Esophagus mucosa (tissue), 1 donor: Measurements from ENCODE around the gene SMKR1. TPM values are rescaled to one million over a fixed set of nuclear protein-coding genes. Genes with fewer than 3 reads are reported as not detected.
A peak's percentile ranks its signal among the peaks of the same experiment; 100 is the strongest.
"Not testable (repeated sequence)": the region's sequence is repeated elsewhere in the genome, so short reads cannot be mapped to it uniquely, and the experiment has no call there.

Source experiments
- ATAC-seq: fragments of 200-7000 bp; cut with Tn5 transposase; one replicate; pipeline ENCODE4 v1.9.1; 2020
- total RNA-seq: library from RNA; stranded (reverse); gene quantifications from one replicate; pipeline ENCODE4 v1.2.4, GENCODE V29; 2023
- donor health status: DM: yes; HTN: yes; CAD: no.

The SMKR1 gene
- total RNA-seq = not detected

DNA sequence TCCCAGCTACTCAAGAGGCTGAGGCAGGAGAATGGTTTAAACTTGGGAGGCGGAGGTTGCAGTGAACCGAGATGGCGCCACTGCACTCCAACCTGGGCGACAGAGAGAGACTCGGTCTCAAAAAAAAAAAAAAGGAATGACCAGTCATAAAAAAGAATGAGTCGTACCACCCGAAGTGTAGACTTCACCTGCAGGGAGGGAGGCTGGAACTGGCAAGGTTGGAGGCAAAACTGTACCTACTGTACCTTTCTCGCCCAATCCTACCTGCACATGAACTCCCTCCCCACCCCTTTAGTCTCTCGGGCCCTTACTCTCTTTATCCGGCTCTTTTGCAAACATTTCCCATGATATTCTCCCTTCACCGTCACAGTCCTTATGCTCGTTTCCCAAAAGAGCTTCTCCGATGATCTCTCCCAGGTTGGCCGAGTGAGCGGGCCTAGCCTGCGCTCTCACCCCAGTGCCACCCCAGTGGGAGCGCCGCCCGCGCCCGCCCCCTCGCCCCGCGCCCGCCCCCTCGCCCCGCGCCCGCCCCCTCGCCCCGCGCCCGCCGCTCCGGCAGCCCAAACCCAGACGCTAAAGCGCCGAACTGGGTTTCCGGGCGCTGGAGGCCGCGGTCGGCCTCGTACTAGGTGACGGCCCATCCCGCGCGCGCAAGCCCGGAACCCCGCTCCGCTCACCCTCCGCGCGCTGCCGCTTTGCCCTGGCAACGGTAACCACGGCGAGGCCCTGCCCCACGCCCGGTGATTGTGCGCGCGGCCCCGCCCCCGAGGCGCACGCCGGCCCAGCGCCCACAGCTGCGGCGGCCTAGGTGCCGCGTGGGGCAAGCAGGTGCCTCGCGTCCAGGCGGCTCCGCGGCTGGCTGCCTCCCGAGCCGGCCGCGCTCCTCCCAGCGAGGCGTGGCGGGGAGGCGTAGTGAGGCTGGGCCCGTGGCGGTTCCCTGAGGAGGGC is at the start of gene SMKR1:
TSS of gene SMKR1 (plus strand) at position 772 of the 948 bp plus-strand sequence. CDS start 294 bp downstream, outside the sequence.
- ATAC-seq = peak; percentile 98

DNA sequence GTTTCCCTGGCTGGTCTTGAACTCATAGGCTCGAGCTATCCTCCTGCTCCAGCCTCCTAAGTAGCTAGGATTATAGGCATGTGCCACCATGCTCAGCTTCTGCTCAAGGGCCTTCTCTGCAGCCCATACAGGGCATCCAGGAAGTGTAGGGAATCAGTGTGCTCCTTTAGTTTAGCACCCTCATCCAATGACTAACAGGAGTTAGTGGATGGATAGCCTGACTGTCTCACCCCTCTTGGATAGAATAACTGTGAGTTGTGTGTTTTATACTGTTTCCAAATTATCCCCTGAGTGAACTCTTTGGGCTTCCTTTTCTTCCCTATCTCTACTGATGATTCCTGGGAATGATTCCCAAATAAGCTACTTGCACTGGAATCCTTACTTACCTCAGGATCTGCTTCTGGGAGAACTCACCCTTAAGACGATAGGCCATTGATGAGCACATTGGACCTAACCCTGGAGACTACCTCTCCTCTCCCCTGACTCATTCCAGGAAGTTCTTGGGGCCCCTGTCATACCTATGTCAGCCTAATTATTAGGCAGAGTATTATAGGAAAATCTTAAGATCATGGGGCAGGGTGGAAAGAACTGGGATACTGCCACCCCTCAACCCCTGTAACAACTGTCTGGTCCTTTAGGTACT is 49.6 kb upstream of the SMKR1 start:
- ATAC-seq = peak; percentile 89

DNA sequence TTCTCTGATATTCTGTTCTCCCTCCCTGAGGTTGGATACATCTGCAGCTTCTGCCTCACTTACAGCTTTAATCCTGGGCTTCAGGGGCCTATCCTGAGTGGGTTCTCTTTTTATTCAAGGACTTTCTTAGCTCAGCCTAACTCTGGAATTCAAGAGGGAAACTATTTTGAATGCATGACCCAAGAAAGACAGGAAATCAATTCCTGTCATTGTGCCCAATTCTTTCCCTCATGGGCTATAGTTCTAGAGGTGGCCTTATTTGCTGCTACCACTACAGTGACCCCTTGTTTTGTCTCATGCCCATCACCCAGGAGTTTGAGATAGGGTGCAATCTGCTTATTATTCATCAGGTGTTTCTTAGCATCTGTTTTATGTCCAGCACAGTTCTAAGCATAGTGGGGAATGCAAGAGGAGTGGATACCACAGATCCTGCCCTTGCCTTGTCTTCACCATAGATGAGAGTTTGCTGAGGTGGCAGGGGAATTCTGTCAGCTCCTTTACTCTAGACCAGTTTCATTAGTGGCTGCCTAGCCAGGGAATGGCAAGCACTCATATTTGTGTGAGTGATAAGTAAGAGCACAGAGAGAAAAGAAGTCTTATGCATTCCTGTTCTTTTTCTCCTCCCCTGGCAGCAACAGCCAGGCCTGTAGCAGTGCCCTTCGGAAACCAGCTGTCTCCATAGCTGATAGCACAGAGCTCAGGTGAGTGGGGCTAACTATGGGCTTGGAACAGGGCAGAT is 48.7 kb upstream of the SMKR1 start:
- no peak for ATAC-seq

DNA sequence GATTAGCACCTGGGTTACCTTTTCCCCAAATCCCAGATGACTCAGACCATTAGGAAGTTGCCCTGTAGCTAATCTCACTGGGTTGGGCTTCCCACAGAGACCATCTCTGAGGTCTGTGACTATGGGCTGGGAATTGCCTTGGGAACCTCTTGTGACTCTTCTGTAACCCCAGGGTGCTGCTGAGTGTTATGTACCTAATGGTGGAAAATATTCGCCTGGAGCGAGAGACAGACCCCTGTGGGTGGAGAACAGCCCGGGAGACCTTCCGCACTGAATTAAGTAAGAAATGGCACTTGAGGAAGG is 48.1 kb upstream of the SMKR1 start:
- ATAC-seq = no peak

DNA sequence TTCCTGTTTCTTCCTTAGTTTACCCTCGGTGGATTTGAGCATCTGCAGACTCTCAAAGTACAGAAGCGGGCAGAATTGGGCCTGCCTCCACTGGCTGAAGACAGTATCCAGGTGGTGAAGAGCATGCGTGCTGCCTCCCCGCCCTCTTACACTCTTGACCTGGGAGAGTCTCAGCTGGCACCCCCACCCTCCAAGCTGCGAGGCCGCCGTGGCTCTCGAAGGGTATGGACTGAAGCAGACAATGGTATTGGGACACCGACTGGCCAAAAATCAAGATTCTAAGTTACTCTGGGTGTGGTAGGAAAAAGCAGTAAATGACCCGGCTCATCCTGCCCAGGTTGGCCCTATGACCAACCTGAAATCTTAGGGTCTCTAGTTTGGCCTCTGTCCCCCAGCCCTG is 45.9 kb upstream of the SMKR1 start:
- ATAC-seq = no peak

DNA sequence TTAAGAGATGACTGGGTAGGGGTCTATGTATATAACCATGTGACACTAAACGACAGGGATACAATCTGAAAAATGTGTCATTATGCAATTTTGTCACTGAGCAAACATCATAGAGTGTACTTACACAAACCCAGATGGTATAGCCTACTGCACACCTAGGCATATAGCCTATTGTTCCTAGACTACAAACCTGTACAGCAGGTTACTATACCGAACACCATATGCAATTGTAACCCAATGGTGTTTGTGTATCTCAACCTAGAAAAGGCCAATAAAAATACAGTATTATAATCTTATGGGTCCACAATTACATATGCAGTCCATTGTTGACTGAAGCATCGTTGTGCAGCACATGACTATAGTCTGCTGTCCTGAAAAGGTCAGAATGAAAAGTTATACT is 45.2 kb upstream of the SMKR1 start:
- peak; percentile 39 for ATAC-seq

DNA sequence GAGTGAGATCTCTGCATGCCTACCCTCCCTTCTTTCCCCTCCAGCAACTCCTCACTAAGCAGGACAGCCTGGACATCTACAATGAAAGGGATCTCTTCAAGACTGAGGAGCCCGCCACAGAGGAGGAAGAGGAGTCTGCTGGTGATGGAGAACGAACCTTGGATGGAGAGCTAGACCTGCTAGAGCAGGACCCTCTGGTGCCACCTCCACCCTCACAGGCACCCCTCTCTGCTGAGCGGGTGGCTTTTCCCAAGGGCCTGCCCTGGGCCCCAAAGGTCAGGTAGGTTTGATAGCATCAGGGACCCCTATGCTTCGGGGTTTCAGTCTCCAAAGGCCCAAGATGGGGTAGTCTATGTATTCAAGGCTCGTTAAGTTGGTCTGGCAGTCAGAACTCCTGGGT is 44.2 kb upstream of the SMKR1 start:
- ATAC-seq = no peak

DNA sequence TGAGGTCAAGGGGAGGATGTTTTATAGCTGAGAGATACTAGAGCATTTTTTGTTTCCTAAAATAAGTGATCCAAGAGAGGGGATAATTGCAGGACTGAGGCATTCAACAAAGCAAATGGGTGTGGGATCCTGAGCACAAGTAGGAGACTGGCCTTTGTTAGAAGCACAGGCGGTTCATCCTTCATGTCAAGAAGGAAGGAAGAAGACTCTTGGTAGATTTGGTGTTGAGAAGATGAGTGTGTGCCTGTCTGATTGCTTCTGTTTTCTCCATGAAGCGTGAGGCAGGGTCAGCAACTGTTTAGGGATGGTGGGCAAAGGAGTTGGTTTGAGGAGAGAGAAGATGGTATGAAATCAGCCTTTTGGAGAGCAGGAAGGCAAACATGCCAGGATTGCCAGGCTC is 40.5 kb upstream of the SMKR1 start:
- no peak for ATAC-seq

DNA sequence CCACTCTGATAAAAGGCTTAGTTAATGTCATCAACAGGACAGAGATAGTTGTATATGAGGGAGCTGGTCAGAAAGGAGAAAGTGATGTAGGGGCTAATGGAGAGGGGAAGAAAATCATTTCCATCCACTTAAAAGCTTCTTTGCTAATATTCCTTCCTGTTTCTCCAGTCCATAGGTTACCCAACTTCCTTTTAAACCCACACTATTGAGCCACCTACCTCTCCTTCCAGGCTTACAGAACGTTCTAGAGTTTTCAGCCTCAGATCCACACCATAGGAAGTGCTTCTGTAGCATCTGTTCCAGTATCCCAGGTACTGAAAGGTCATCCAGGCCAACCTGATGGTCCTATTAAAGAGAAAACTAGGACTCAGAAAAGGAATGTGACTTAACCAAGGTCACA is 39.9 kb upstream of the SMKR1 start:
- ATAC-seq = no peak

DNA sequence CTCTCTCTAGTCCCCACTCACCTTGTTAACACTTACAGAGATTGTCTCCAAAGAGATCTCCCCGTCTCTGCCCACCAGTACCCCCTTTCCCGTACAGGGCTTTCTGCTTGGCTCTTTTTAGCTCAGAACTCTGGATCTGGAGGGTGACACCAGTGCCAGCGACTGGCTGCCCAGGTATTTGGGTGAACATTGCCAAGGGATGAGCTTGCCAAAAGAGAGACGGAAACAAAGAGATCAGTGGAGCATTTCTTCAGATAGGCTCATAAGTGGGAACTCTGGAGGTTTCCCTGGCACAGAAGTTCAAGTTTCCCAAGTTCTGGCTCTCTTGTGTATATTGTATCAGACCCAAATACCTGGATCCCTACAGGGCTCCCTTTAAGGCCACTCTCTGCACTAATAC is 38.1 kb upstream of the SMKR1 start:
- no peak for ATAC-seq

DNA sequence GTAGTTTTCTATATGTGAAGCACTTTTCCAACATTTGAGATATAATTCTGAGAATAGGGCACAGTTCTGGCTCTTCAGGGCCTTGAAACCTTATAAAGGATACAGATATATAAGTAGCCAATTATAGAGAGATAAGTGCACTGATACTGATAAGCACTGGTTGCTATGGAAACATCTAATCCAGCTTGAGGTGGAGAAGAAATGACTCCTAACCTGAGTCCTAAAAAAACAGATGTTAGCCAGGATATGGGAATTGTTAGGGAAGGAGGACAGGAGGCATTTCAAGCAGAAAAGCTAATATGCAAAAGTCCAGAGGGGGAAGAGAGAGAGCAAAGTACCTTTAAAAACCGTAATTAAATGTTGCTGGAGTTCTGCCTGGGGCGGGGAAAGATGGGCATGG is 37.3 kb upstream of the SMKR1 start:
- ATAC-seq = no peak

DNA sequence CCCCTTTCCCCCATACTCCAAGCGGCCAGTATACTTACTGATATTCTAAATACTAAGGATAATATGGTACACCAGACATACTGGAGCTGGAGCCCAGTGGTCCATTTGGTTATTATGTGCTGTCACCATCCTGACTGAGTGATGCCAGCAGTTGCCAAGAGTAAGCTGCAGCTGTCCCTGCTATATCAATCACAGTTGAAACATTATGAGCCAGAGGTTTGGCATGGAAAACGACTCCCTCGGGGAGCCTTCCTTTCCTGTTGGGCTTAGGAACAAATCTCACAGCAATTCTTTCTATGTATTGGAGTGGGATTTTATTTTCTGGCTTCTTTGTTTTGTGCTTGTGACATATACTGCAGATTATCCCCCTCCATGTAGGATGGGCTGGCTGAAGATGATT is 35.5 kb upstream of the SMKR1 start:
- ATAC-seq = no peak

DNA sequence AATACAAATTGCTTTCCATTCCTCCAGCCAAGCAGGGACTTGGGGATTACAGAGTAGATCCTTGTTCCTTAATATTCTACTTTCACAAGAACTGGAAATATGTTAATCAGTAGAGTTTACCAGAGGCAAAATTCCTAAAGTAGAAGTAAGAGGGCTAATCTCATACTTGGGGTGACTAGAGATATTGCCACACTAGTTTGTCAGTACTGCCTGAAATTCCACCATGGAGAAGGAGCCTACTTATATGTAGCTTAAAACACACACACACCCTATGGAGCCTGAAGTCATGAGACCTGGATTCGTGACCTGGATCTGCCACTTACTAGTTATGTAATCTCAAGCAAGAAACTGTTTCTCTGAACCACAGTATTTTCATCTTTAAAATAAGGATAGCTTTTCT is 34.2 kb upstream of the SMKR1 start:
- ATAC-seq = peak; percentile 46

DNA sequence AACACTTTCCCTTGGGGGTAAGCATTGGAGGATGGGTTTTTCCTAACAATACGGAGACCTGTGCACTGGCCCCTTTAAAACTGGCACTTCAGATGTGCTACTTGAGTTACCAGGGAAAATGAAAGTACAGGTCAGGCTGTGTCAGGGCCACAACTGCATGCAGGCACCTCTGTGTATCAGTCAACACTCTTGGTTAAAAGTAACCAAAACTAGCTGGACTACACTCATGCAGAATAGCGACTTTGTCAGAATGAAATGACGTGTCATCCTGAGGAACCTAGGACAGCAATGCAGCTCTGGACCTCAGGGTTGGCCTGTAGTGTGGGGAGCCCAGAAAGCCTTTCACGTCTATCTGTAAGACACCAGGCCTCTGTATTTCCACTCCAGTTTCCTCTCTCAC is 33.8 kb upstream of the SMKR1 start:
- ATAC-seq = no peak

DNA sequence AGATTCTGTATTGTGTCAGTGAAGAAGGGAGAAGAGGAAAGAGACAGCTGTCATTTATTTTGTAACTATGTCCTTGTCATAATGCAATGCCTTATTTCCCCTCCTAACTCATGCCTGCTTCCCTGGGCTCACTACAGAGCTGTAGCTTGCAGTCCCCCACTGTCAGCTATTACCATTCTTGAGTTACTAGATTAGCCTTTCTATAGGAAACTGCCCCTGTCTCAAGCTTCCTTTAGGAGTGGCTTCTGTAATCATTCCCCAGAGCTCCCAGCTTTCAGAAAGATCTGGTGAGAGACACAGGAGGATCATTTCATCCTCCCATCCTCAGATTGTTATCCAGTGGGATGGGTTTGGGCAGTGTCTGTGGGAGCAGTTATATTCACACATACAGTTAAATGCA is 32.4 kb upstream of the SMKR1 start:
- ATAC-seq = no peak

DNA sequence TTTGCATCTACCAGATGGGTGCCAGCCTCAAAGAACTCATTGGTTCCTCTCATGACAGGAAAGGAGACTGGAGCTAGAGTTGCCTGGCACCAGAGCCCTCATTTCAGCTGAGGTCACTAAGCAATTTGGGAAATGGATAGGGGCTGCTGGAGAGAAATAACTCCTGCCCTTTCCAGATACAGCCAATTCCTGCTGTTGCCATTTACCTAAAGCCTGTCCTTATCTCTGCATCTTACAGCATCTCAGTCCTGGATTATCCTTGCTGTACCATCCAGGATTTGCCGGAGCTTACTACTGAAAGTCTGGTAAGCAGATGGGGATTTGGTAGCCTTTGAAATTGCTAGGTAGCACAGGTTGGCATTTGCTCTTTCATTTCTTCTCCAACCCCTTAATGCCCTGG is 31.9 kb upstream of the SMKR1 start:
- no peak for ATAC-seq

DNA sequence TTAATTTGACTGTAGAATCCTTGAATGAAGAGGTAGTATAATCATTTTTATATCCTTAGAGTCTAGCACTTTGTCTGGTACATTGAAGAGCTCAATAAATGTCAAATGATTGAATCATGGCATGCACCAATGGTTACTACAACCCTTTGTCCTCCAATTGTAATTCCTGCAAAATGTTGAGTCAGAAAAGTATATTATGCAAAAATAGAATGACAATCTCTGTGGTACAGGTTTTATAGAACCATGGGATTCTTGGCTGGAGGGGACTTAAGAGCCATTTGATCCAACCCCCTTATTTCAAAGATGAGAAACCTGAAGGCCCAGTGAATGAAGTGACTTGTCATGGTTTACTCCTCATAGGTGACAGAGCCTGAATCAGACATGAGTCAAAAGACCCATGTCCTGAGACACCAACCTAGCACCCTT is 30.9 kb upstream of the SMKR1 start:
- peak; percentile 51 for ATAC-seq

DNA sequence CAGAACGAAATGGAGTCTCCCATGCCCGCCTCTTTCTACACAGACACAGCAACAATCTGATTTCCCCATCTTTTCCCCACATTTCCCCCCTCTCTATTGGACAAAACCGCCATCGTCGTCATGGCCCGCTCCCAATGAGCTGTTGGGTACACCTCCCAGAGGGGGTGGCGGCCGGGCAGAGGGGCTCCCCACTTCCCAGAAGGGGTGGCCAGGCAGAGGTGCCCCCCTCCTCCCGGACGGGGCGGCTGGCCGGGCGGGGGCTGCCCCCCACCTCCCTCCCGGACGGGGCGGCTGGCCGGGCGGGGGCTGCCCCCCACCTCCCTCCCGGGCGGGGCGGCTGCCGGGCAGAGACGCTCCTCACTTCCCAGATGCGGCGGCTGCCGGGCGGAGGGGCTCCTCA is 26.4 kb upstream of the SMKR1 start:
- not testable (repeated sequence) for ATAC-seq

DNA sequence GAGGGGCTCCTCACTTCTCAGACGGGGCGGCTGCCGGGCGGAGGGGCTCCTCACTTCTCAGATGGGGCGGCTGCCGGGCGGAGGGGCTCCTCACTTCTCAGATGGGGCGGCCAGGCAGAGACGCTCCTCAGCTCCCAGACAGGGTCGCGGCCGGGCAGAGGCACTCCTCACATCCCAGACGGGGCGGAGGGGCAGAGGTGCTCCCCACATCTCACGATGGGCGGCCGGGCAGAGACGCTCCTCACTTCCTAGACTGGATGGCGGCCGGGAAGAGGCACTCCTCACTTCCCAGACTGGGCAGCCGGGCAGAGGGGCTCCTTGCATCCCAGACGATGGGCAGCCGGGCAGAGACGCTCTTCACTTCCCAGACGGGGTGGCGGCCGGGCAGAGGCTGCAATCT is 25.9 kb upstream of the SMKR1 start:
- not testable (repeated sequence) for ATAC-seq

DNA sequence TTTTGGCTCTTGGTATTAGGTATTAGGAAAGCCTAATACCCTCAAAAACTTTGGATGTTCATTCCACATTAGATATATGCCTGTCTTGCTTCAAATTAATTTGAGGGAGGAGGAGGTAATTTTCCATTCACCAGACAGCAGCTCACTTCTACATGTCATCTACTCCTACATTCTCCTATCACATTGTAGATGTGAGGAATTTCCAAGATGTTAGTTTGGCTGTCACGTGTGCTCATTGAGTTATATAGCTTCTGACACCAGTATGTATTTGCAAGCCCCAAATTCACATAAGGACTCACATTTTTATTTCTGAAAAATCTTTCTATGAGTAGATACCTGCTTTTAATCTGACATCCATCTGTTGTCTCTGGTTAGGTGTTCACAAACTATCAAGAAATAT is 22.5 kb upstream of the SMKR1 start:
- no peak for ATAC-seq

DNA sequence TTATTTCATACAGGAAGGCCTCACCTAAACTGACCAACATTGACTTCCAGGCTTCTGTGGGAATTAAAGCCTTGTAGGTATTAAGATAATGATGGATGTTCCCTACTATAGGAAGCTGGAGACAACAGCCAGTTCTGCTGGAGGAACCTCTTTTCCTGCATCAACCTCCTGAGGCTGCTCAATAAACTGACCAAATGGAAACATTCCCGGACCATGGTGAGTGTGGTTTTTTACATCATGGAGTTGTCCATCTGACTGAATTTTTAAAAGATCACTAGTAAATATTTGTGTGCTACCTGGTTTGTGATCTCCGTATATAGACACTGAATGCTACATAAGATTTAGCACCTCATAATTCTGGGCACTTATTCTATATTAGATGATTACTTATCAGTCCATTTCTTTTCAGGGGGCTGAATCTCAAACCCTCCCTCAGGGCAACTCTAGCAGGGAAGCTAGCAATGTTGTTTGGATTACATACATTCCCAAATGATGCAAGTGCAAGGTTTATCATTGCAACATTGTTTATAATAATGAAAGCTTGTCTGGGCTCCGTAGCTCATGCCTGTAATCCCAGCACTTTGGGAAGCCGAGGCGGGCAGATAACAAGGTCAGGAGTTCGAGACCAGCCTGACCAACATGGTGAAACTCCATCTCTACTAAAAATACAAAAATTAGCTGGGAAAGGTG is 21.5 kb upstream of the SMKR1 start:
- no peak for ATAC-seq

DNA sequence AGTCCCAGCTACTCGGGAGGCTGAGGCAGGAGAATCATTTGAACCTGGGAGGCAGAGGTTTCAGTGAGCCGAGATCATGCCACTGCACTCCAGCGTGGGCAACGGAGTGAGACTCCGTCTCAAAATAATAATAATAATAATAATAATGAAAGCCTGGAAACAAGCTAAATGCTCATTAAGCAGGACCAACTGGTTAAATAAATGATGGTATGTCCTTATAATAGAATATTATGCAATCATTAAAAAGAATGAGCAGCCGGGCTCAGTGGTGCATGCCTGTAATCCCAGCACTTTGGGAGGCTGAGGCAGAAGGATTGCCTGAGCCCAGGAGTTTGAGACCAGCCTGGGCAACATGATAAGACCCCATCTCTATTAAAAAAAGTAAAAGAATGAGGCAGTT is 21.0 kb upstream of the SMKR1 start:
- not testable (repeated sequence) for ATAC-seq

DNA sequence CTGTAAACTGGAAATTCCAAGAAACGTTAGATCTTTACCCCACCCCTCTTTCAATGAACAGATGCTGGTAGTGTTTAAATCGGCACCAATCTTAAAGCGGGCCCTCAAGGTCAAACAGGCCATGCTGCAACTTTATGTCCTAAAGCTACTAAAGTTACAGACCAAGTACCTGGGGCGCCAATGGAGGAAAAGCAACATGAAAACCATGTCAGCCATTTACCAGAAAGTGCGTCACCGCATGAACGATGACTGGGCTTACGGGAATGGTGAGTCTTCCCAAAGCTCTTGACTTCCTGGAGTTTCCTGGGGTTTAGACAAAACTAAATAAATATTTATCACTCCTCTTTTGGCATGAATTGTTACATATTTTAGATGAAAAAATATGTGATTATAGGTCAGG is 19.6 kb upstream of the SMKR1 start:
- no peak for ATAC-seq
